T-helper 2 cell treated with Interferon-gamma antibody and Interleukin-4, amounts not matched to agents 5 μg/mL and 100 μg/mL, for 36 hours (primary cell): Measurements from ENCODE around the gene PSMD2.

Experiments
- DNase-seq: peaks from one replicate; pipeline ENCODE4 v3.0.0; 2021; ENCODE audit warnings: low spot score
- H3K27ac Mint-ChIP-seq: one replicate; pipeline ENCODE4 v1.8.0; 2021; ENCODE audit warnings: mild to moderate bottlenecking, mixed read lengths
- H3K27me3 Mint-ChIP-seq: one replicate; pipeline ENCODE4 v1.8.0; 2021; ENCODE audit warnings: low read depth, mixed read lengths
- H3K36me3 Mint-ChIP-seq: one replicate; pipeline ENCODE4 v1.8.0; 2021; ENCODE audit warnings: low read depth, mixed read lengths
- H3K4me1 Mint-ChIP-seq: one replicate; pipeline ENCODE4 v1.8.0; 2021; ENCODE audit warnings: low read depth, mixed read lengths
- H3K4me3 Mint-ChIP-seq: one replicate; pipeline ENCODE4 v1.8.0; 2022; ENCODE audit warnings: mild to moderate bottlenecking, moderate library complexity, mixed read lengths
- H3K9me3 Mint-ChIP-seq: one replicate; pipeline ENCODE4 v1.8.0; 2021; ENCODE audit warnings: mixed read lengths

The PSMD2 gene

DNA sequence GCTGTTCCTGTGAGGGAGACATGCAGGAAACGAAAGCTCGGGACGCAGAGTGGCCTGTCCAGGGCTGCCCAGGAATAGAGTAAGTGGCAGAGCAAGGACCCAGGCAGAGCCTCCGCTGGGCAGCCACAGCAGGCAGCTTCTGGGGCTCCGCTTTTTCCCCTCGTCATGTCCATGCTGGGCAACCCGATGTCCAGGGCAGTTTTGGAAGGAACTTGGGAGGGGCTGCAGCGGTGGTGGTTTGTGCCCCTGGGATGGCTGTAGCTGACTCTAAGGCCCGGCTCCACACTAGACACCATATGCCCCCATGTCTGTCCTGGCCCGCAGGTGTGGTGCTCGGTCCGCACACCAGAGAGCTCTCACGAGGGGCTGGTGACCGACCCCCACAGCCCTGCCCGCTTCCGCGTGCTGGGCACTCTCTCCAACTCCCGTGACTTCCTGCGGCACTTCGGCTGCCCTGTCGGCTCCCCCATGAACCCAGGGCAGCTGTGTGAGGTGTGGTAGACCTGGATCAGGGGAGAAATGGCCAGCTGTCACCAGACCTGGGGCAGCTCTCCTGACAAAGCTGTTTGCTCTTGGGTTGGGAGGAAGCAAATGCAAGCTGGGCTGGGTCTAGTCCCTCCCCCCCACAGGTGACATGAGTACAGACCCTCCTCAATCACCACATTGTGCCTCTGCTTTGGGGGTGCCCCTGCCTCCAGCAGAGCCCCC, 7.1 kb upstream of the PSMD2 start:
- H3K27me3 Mint-ChIP-seq, result peaks cover 4% of the 10 kb centered on the region
- H3K4me1 Mint-ChIP-seq, result peaks cover 4% of the 10 kb centered on the region
- no peak overlapping the region for H3K4me3 Mint-ChIP-seq
- no peaks in the 10 kb centered on the region for H3K9me3 Mint-ChIP-seq
- no peaks in the 10 kb centered on the region for H3K36me3 Mint-ChIP-seq
- no peak overlapping the region for H3K27ac Mint-ChIP-seq
- DNase-seq, result no peak

DNA sequence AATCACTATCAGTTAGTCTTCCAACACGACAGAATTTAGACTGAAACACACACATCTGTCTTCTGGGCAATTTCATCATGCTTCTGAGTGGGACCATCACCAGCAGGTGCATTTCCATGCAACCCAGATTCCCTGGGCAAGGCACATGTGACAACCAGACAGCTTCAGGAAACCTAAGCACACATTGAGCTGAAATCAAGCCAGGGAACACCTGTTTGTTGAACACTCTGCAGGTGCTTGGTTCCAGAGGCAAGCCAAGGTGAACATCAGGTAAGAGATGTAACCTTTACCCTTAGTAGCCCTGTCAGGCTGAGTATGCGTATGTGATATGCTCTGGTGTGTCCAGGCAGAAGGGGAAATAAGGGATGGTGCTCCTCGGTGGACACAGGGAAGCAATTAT, 3.3 kb upstream of the PSMD2 start:
- Mint-ChIP-seq H3K27ac (no peak overlapping the region), H3K27me3 (peaks cover 4% of the 10 kb centered on the region), H3K9me3 (no peaks in the 10 kb centered on the region), H3K36me3 (peaks cover 13% of the 10 kb centered on the region), H3K4me1 (peaks cover 17% of the 10 kb centered on the region), H3K4me3 (peak overlapping the region; percentile 18)
- DNase-seq, result no peak

- peaks cover 4% of the 10 kb centered on the region for H3K27me3 Mint-ChIP-seq
- no peak overlapping the region for H3K27ac Mint-ChIP-seq
- H3K36me3 Mint-ChIP-seq, result peaks cover 20% of the 10 kb centered on the region
- no peaks in the 10 kb centered on the region for H3K9me3 Mint-ChIP-seq
- DNase-seq, result no peak
- H3K4me3 Mint-ChIP-seq, result no peak overlapping the region
- peaks cover 22% of the 10 kb centered on the region for H3K4me1 Mint-ChIP-seq
Observed at GRCh38 chr3:184296616-184297015, 2.4 kb upstream of the PSMD2 start.

- no peak for DNase-seq
- H3K4me1 Mint-ChIP-seq, result peaks cover 26% of the 10 kb centered on the region
- peak overlapping the region; percentile 90 for H3K4me3 Mint-ChIP-seq
- peaks cover 1% of the 10 kb centered on the region for H3K27me3 Mint-ChIP-seq
- peak overlapping the region; percentile 89 for H3K27ac Mint-ChIP-seq
- no peaks in the 10 kb centered on the region for H3K9me3 Mint-ChIP-seq
- peaks cover 51% of the 10 kb centered on the region for H3K36me3 Mint-ChIP-seq
Observed at GRCh38 chr3:184299488-184300377, 692 bp downstream of the PSMD2 start.

DNA sequence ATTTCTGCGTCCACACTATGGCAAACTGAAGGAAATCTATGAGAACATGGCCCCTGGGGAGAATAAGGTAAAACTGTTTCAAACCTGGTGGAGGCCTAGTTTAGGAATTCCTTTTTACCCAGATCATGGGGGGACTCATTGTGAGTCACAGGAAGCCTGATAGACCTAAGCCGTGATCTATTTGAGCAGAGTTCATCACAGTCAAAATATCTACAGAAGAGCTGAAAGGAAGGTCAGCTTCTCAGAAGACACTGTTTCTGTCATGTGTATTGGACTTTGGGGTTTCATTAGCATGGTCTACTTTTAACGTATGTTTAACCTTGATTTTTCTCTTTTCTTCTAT, 1.3 kb downstream of the PSMD2 start:
- no peak overlapping the region for H3K27ac Mint-ChIP-seq
- H3K36me3 Mint-ChIP-seq, result peaks cover 53% of the 10 kb centered on the region

DNA sequence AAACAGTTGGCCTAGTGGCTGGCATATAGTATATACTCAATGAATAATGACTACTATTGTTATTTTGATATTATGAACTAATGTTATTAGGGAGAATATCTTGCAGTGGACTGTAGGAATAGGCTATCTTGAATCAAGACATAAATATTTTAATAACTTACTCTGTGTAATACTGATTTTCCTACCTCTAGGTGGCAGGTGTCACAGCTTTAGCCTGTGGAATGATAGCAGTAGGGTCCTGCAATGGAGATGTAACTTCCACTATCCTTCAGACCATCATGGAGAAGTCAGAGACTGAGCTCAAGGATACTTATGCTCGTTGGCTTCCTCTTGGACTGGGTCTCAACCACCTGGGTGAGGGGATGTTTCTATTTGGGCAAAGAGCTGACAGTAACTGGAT, 6.5 kb downstream of the PSMD2 start:
- Mint-ChIP-seq H3K27me3 (no peaks in the 10 kb centered on the region), H3K27ac (no peak overlapping the region), H3K4me3 (no peak overlapping the region), H3K36me3 (peaks cover 82% of the 10 kb centered on the region), H3K4me1 (peaks cover 11% of the 10 kb centered on the region), H3K9me3 (no peaks in the 10 kb centered on the region)
- no peak for DNase-seq

More for the DNA sequence above, 1.3 kb downstream of the PSMD2 start:
- no peak for DNase-seq
- H3K4me1 Mint-ChIP-seq, result peaks cover 26% of the 10 kb centered on the region
- H3K4me3 Mint-ChIP-seq, result peak overlapping the region; percentile 90
- H3K9me3 Mint-ChIP-seq, result no peaks in the 10 kb centered on the region
- no peaks in the 10 kb centered on the region for H3K27me3 Mint-ChIP-seq

DNA sequence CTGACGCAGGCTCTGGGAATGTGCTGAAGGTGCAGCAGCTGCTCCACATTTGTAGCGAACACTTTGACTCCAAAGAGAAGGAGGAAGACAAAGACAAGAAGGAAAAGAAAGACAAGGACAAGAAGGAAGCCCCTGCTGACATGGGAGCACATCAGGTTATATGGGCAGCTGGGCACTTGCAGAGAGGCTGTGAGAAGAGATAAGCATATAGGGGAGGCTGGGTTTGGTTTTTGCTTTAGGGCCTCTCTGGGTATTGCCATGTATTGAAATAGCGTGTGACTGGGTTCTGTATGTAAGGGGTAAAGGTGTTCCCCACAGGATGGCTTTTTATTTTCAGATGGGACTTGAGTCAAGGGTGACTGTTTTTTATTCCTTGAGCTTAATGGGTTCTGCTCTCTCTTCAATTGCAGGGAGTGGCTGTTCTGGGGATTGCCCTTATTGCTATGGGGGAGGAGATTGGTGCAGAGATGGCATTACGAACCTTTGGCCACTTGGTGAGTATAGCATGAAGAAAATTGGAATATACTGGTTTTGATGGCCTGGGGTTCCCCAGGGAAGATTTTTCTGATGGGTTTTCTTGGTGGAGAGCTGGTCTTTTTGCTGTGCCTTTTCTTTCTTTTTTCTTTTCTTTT, 7.4 kb downstream of the PSMD2 start:
- no peak overlapping the region for H3K4me3 Mint-ChIP-seq
- no peak overlapping the region for H3K27ac Mint-ChIP-seq
- no peaks in the 10 kb centered on the region for H3K27me3 Mint-ChIP-seq
- no peaks in the 10 kb centered on the region for H3K9me3 Mint-ChIP-seq
- H3K4me1 Mint-ChIP-seq, result peaks cover 5% of the 10 kb centered on the region
- no peak for DNase-seq
- peaks cover 75% of the 10 kb centered on the region for H3K36me3 Mint-ChIP-seq

DNA sequence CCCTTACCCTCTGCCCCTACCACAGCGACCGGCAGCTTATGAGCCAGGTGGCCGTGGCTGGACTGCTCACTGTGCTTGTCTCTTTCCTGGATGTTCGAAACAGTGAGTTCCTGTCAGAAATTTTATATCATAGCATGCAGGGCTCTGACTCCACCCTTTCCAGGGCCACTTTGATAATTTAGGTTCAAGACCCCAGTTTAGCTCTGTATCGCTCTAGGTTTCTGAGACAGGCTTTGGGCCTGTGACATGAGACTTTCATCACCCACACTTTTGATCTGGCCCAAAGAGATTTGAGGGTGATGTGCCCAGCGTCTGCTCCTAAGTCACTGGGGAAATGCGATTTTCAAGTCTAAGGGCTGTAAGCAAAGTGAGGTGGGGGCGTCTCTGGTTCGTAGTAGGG, 8.9 kb downstream of the PSMD2 start:
- Mint-ChIP-seq H3K9me3 (no peaks in the 10 kb centered on the region), H3K4me3 (no peak overlapping the region), H3K4me1 (no peaks in the 10 kb centered on the region), H3K27me3 (no peaks in the 10 kb centered on the region), H3K36me3 (peaks cover 60% of the 10 kb centered on the region), H3K27ac (no peak overlapping the region)
- no peak for DNase-seq

DNA sequence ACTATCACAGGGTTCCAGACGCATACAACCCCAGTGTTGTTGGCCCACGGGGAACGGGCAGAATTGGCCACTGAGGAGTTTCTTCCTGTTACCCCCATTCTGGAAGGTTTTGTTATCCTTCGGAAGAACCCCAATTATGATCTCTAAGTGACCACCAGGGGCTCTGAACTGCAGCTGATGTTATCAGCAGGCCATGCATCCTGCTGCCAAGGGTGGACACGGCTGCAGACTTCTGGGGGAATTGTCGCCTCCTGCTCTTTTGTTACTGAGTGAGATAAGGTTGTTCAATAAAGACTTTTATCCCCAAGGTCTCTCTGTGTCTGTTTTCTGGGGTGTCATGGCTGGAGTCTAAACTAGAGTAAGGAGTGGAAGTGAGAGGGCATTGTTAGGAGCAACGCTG, 9.7 kb downstream of the PSMD2 start:
- H3K36me3 Mint-ChIP-seq, result peaks cover 52% of the 10 kb centered on the region
- H3K27me3 Mint-ChIP-seq, result no peaks in the 10 kb centered on the region
- H3K4me3 Mint-ChIP-seq, result no peak overlapping the region
- H3K4me1 Mint-ChIP-seq, result no peaks in the 10 kb centered on the region
- peak overlapping the region; percentile 12 for H3K27ac Mint-ChIP-seq
- H3K9me3 Mint-ChIP-seq, result no peaks in the 10 kb centered on the region
- no peak for DNase-seq

DNA sequence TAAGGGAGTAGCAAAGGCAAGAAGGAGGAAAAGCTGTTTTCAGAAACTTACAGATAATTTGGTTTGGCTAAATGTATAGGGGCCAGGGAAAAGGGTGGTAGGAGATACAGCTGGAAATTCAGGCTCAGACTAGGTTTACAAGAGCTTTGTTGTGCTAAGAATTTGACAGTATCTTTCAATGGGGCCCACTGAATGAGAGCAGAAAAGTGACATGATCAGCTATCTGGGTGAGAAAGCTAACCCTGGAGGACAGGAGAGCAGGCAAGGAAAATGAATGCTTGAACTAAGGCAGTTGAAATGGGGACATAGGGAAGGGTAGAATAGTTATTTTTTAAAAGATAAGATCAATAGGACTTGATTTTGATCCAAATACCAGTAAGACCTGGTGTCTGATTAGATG, 12.6 kb downstream of the PSMD2 start:
- Mint-ChIP-seq H3K36me3 (peaks cover 31% of the 10 kb centered on the region), H3K4me1 (peaks cover 7% of the 10 kb centered on the region), H3K4me3 (no peak overlapping the region), H3K9me3 (no peaks in the 10 kb centered on the region), H3K27ac (no peak overlapping the region), H3K27me3 (no peaks in the 10 kb centered on the region)
- no peak for DNase-seq

DNA sequence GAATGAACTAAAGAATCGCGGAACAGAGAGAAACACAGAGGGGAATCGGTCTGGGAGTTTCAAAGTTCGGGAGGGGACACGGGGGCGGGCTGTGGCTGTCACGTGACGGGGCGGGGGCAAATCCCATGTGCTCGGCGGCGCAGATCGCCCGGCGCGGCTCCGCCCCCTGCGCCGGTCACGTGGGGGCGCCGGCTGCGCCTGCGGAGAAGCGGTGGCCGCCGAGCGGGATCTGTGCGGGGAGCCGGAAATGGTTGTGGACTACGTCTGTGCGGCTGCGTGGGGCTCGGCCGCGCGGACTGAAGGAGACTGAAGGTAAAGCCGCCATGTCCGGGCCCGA, 15.3 kb downstream of the PSMD2 start, which contains the start of gene EIF4G1:
TSS of gene EIF4G1 (plus strand) at position 244 of the 337 bp plus-strand sequence. CDS start 1,191 bp downstream, outside the sequence.
- H3K27ac Mint-ChIP-seq, result peak within 1 kb of the TSS; percentile 90
- H3K36me3 Mint-ChIP-seq, result peaks cover 22% of the 10 kb centered on the region
- DNase-seq, result peak; percentile 94
- H3K4me1 Mint-ChIP-seq, result peaks cover 28% of the 10 kb centered on the region
- H3K4me3 Mint-ChIP-seq, result peak within 1 kb of the TSS; percentile 86
- no peaks in the 10 kb centered on the region for H3K9me3 Mint-ChIP-seq
- H3K27me3 Mint-ChIP-seq, result no peaks in the 10 kb centered on the region

- DNase-seq, result peak; percentile 33
- H3K27me3 Mint-ChIP-seq, result no peaks in the 10 kb centered on the region
- H3K36me3 Mint-ChIP-seq, result peaks cover 23% of the 10 kb centered on the region
- peak overlapping the region; percentile 90 for H3K27ac Mint-ChIP-seq
- peaks cover 31% of the 10 kb centered on the region for H3K4me1 Mint-ChIP-seq
- H3K4me3 Mint-ChIP-seq, result peak overlapping the region; percentile 86
- H3K9me3 Mint-ChIP-seq, result no peaks in the 10 kb centered on the region
Observed at GRCh38 chr3:184314700-184315542, 15.9 kb downstream of the PSMD2 start.

- Mint-ChIP-seq H3K36me3 (peaks cover 26% of the 10 kb centered on the region), H3K4me1 (peaks cover 31% of the 10 kb centered on the region), H3K27ac (peak overlapping the region; percentile 90), H3K27me3 (no peaks in the 10 kb centered on the region), H3K9me3 (no peaks in the 10 kb centered on the region), H3K4me3 (peak overlapping the region; percentile 84)
- no peak for DNase-seq
Observed at GRCh38 chr3:184315543-184315867, 16.5 kb downstream of the PSMD2 start.
